NCI-H774 (cell line): Measurements from ENCODE around the gene ABCA2.
"Not testable (repeated sequence)": the region's sequence is repeated elsewhere in the genome, so short reads cannot be mapped to it uniquely, and the experiment has no call there.

Experiments used
- DNase-seq: peaks from one replicate; lab custom pipeline; 2025; lab: John Stamatoyannopoulos, UW

Gene ABCA2

GRCh38 chr9:137064027-137064879, 36.2 kb upstream of the ABCA2 start:
- DNase-seq, result peak; percentile 77

GRCh38 chr9:137063311-137064026, 35.4 kb upstream of the ABCA2 start:
- DNase-seq, result no peak

- DNase-seq, result not testable (repeated sequence)
Observed at GRCh38 chr9:137062798-137063197, 34.8 kb upstream of the ABCA2 start.

- no peak for DNase-seq
Observed at GRCh38 chr9:137062384-137062783, 34.3 kb upstream of the ABCA2 start.

- DNase-seq, result peak; percentile 35
Observed at GRCh38 chr9:137058521-137059234, 30.6 kb upstream of the ABCA2 start.

- peak; percentile 72 for DNase-seq
Observed at GRCh38 chr9:137057545-137057944, 29.5 kb upstream of the ABCA2 start.

GRCh38 chr9:137056739-137057415, 28.8 kb upstream of the ABCA2 start:
- DNase-seq, result no peak

- DNase-seq, result no peak
Observed at GRCh38 chr9:137055385-137056364, 27.6 kb upstream of the ABCA2 start.

- no peak for DNase-seq
Observed at GRCh38 chr9:137054932-137055384, 26.9 kb upstream of the ABCA2 start.

- DNase-seq, result peak; percentile 85
Observed at GRCh38 chr9:137053944-137054931, 26.2 kb upstream of the ABCA2 start, which contains the start of gene ENTPD2. Gene ENTPD2 (minus strand): TSS chr9:137054061. CDS start chr9:137053997, 64 bp downstream.

- DNase-seq, result no peak
Observed at GRCh38 chr9:137052998-137053943, 25.2 kb upstream of the ABCA2 start.

- no peak for DNase-seq
Observed at GRCh38 chr9:137052293-137052692, 24.3 kb upstream of the ABCA2 start.

- no peak for DNase-seq
Observed at GRCh38 chr9:137051145-137051724, 23.2 kb upstream of the ABCA2 start.

- peak; percentile 19 for DNase-seq
Observed at GRCh38 chr9:137050570-137050969, 22.5 kb upstream of the ABCA2 start.

- peak; percentile 68 for DNase-seq
Observed at GRCh38 chr9:137049544-137050449, 21.8 kb upstream of the ABCA2 start.

- no peak for DNase-seq
Observed at GRCh38 chr9:137048655-137049543, 20.9 kb upstream of the ABCA2 start.
